Measurements from ENCODE around the gene CLCN2.
"Not testable (repeated sequence)": the region's sequence is repeated elsewhere in the genome, so short reads cannot be mapped to it uniquely, and the experiment has no call there.

Gene CLCN2

DNA sequence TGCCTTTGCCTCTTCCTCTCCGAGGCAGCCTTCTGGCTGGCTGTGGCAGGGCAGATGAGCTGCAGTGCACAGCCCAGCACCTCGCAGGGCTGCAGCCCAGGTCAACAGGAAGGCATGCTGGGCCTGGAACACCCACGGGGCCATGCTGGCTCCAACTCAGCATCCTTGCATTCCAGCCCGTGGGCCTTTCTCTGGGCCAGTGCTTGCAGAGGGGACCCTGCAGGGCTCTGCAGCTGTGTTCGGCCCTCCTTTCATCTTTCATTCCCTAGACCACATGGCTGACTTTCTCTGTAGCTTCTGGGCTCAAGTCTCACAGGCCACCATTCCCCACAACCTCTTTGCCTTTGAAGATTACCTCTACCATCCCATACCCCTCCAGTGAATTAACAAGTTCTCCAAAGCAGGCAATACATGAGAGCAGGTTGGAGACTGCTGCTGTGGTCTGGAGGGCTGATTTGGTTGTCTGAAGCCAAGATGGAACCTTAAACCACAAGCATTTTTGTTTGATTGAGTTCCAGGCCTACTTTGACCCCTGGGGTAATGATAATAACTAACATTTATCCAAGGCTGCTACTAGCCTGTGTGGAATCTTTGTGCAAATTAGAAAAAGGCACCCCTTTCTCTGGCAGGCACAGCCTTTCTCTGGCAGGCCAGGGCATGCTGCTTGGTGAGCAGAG is 18.1 kb downstream of the CLCN2 start:
- no peak for DNase-seq

DNA sequence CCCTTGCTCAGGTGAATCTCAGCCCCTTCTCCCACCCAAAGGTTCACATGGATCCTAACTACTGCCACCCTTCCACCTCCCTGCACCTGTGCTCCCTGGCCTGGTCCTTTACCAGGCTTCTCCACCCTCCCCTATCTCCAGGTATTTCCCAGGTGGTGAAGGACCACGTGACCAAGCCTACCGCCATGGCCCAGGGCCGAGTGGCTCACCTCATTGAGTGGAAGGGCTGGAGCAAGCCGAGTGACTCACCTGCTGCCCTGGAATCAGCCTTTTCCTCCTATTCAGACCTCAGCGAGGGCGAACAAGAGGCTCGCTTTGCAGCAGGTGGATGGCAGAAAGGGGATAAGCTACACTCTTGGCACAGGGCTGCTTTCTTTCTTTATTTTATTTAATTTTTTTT is 19.5 kb downstream of the CLCN2 start:
- no peak for DNase-seq

DNA sequence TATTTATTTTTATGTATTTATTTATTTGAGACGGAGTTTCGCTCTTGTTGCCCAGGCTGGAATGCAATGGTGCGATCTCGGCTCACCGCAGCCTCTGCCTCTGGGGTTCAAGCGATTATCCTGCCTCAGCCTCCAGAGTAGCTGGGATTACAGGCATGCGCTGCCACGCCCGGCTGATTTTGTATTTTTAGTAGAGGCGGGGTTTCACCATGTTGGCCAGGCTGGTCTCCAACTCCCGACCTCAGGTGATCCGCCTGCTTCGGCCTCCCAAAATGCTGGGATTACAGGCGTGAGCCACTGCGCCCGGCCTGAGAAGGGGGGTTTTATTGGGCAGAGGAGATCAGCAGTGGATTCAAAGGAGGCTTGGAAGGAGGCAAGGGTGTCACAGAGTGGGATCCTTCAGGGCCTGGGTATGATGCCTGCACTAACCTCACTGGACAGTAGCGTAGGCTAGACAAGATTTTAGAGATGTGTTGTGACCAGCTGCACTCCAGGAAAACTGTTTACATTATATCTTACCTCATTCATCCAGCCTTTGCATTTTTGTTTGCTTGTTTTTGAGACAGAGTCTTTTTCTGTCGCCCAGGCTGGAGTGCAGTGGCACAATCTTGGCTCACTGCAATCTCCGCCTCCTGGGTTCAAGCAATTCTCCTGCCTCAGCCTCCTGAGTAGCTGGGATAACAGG is 21.8 kb downstream of the CLCN2 start:
- not testable (repeated sequence) for DNase-seq

- no peak for DNase-seq
These were observed 22.4 kb downstream of the CLCN2 start for GRCh38 chr3:184339001-184339400.

GRCh38 chr3:184338511-184338945 is 22.9 kb downstream of the CLCN2 start:
- peak in 1 of 2 experiments; percentile 80 for DNase-seq

- DNase-seq: no peak
These were observed 23.4 kb downstream of the CLCN2 start for GRCh38 chr3:184337981-184338380.

DNA sequence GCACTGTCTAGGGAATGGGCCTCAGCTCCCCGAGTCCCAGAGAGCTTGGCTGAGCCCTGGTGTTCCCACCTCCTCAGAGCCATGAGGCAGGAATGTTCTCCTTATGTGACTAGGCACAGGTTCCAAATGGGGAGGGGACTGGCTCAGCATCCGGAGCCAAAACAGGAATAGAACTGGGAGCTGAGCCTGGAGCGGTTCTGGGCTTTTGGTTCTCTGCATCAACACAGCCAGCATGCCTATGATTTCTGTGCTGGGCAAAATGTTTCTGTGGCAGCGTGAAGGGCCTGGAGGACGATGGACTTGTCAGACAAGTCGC is 24.0 kb downstream of the CLCN2 start, which contains the start of gene FAM131A:
Gene FAM131A (plus strand): TSS at position 202 of the 316 bp plus-strand sequence. CDS start 31 bp downstream, at position 233.
- peak; percentile 14 to 19 for DNase-seq

DNA sequence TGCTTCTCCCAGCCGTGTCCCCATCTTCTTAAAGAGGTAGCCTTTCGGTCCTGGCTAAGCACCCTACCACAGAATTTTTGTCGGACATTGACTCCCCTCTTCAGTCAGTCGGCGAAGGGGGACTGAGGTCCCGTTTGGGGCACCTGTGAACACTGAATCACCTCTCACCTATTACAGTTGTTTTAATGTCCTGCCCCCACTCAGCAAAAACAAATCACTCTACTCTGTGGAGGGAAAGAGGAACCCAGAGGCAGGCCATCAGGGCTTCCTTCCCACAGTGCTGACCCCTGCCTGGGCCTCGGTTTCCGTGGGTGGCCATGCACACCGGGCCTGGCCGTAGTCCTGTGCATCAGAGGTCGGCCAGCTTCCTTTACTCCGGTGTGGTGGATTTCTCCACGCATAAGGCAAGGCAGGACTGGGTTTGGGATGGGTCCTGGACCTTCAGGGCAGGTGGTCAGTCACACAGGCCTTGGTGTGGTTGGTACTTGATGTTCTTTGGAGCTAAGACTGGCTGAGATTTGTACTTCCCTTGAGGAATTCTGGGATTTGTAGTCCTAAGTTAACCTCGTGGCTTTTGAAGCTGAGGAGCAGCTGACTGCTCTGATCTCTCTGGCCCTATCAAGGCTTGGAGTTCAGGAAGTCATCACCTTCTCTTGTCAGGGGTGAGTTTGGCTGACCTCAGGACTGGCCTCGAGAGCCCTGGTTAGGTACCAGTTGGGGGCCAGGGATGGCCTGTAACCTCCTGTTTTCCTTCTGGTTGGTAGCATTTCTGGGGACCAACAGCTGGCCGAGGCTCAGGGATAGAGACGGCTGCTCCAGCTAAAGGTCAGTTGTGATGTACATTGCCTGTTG is 24.6 kb downstream of the CLCN2 start:
- peak; percentile 2 to 17 for DNase-seq

DNA sequence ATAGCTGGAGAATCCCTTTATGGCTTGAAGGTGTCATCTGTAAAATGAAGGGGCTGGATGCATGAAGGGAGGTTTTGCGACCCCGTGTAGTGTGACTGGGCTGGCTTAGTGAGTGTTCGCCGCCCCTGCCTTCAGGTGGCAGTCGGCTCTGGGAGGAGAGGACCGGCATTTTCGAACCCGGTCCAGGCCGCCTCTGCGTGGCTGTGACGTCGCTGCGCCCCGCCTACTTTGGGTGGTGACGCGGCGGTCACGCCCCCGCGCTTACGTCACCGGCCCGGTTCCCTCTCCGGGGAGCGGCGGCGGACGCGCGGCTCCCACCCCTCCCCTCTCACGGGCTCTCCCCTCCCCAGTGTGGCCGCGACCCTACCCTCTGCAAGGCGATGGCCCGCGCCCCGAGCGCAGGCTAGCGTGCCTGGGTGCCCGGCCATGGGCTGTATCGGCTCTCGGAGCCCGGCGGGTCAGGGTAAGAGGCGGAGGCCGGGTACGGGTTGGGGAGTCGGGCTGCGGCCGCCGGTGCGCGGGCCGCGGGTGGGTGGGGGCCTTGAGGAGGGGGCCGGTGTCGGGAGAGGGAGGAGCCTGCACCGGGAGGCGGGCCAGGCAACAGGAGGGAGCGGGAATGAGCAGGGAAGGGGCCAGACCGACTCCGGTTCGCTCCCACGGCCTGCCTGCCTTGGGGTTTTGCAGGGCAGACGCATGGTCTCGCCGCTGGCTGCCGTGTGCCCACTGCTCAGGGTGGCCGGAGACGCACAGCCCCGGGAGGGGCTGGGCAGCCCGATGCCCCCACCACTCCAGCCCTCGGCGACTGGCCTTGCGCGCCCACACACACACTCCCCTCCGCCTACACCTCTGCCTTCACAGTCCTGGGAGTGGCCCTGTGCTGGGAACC is 25.5 kb downstream of the CLCN2 start:
- peak in 1 of 2 experiments; percentile 38 for DNase-seq

DNA sequence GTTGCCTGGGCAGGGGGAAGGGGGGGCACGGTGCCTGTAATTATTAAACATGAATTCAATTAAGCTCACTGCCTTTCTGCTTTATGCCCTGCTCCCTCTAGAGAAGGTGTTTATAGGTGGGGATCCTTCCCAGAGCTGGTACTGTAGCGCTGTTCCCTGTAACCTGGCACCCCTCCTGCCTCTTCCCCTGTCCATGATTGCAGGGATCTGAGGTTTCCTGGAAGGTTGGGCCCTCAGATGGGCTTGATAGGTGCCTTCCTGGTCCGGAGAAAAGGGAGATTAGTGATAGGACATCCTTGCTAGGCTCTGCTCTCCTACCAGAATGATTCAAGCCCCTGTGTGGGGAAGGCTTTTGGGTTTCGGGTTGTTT is 26.1 kb downstream of the CLCN2 start:
- no peak for DNase-seq

GRCh38 chr3:184334470-184335158 is 26.8 kb downstream of the CLCN2 start:
- no peak for DNase-seq

DNA sequence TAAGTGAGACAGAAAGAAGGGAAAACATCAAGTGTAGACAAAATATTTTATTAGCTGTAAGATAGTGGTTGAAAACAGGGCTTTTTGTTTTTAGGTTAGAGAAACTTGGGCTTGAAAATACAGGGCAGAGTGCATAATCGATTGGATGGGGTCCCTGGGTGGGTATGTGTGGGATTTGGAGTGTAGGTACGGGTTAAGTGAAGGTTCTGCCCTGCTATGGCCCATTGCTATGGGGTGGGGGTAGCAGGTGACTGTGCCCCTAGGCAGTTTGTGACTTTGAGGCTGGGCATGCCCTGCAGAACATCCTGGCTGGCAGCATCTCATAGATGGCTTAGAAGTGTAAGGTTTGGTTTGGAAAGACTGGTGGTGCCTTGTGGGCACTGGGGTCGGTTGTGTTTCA is 27.7 kb downstream of the CLCN2 start:
- DNase-seq: no peak

- DNase-seq: no peak
These were observed 28.2 kb downstream of the CLCN2 start for GRCh38 chr3:184333190-184333589.

- DNase-seq: no peak
These were observed 28.9 kb downstream of the CLCN2 start for GRCh38 chr3:184332370-184333090.

- no peak for DNase-seq
These were observed 32.9 kb downstream of the CLCN2 start for GRCh38 chr3:184328516-184328915.

GRCh38 chr3:184327171-184327570 is 34.2 kb downstream of the CLCN2 start:
- DNase-seq: no peak

GRCh38 chr3:184325715-184326369 is 35.6 kb downstream of the CLCN2 start:
- DNase-seq: no peak

GRCh38 chr3:184325269-184325668 is 36.1 kb downstream of the CLCN2 start:
- DNase-seq: no peak

GRCh38 chr3:184323696-184324095 is 37.7 kb downstream of the CLCN2 start:
- no peak for DNase-seq

GRCh38 chr3:184322731-184323487 is 38.5 kb downstream of the CLCN2 start:
- no peak for DNase-seq
